SK-N-MC (cell line): ENCODE data around the gene NIPAL3.

Source experiments
- DNase-seq: peaks from one replicate; pipeline ENCODE4 v3.0.0-alpha.2; 2011; ENCODE audit warnings: low read depth, low spot score
- H3K27ac ChIP-seq: fragments of 200-600 bp; sonication (generic); 2 replicates; pipeline ENCODE4 v1.5.1; 2016; ENCODE audit warnings: mixed run types
- H3K36me3 ChIP-seq: fragments of 200-600 bp; sonication (generic); 2 replicates; pipeline ENCODE4 v1.6.1; 2017; ENCODE audit warnings: antibody characterized with exemption, low read length, mixed read lengths; ENCODE audit not compliant: insufficient read depth
- H3K4me3 ChIP-seq: fragments of 200-600 bp; sonication (generic); 2 replicates; pipeline ENCODE4 v1.5.1; 2016
- H3K9ac ChIP-seq: fragments of 200-600 bp; sonication (generic); 2 replicates; pipeline ENCODE4 v1.8.0; 2017; ENCODE audit warnings: mixed run types, mixed read lengths; ENCODE audit not compliant: insufficient read length
- H3K9me3 ChIP-seq: fragments of 200-600 bp; sonication (generic); 2 replicates; pipeline ENCODE4 v1.6.1; 2017; ENCODE audit warnings: low read depth, mild to moderate bottlenecking, antibody characterized with exemption, low read length, moderate library complexity, mixed read lengths
- EZH2 ChIP-seq: fragments of 200-600 bp; sonication (generic); IDR thresholded peaks from one replicate; pipeline ENCODE4 v1.6.1; 2017; ENCODE audit warnings: antibody characterized with exemption
- FOXP2 ChIP-seq: optimal IDR thresholded peaks from 2 replicates; pipeline ENCODE3; 2011; ENCODE audit warnings: mild to moderate bottlenecking, moderate library complexity; ENCODE audit not compliant: insufficient read depth; ENCODE audit errors: extremely low read length, control extremely low read depth
- POLR2AphosphoS5 ChIP-seq: IDR thresholded peaks from 2 replicates; pipeline ENCODE4 v1.6.1; 2012; ENCODE audit warnings: mild to moderate bottlenecking, low read depth, low read length, borderline replicate concordance

The NIPAL3 gene

DNA sequence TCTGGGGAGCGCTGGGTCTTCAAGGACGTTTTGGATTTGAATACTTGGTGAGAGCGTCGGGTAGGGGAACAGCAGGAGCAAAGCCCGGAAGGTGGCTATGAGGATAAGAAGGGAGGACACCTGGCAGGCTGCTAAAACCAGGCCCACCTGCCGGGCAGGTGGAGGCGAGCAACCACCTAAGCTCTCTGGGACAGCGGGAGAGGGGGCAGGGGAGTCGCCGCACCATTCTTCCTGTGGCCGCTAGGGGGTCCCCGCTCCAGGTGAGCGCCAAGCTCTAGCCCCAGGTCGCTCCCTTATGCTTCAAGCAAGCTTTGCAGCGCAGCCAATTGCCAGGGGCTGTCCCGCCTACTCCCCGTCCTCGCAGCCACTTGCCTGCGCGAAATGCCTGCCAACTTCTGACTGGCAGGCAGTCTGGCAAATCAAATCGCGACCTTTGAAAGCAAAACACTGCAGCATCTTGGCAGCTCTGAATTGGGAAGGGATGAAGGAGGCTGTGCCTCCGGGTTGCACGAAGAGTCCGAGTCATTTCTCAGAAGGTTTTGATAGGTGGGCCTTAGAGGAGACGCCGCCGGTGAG, at the start of gene NIPAL3:
TSS of gene NIPAL3 (plus strand) at position 469 of the 576 bp plus-strand sequence. CDS start 3,746 bp downstream, outside the sequence.
- peak; percentile 94 for DNase-seq
- no peak within 1 kb of the TSS for H3K27ac ChIP-seq
- no peaks in the 10 kb centered on the region for H3K9me3 ChIP-seq
- H3K4me3 ChIP-seq = peak within 1 kb of the TSS; percentile 92
- H3K36me3 ChIP-seq = no peaks in the 10 kb centered on the region
- H3K9ac ChIP-seq = peak within 1 kb of the TSS; percentile 49
- no peak for TF ChIP-seq EZH2
- TF ChIP-seq FOXP2 = peak; percentile 63

DNA sequence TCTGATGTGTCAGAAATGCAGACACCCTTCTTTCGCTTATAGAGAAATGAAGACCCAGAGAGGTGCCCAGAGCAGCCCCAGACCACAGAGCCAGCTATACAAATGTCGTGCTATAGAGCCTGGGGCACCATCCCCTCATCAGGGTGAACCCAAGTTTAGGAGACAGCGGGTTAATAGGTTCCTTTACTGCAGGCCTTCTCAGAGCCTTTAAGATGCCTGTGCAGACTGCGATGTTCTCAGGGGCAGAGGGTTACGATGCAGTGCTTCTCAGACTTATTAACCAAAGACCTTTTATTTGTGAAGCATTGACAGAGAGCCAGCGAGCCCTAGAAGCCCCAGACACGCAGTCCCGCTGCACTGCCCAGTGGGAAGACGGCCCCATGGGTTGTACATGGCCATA, 48.9 kb upstream of the NIPAL3 start:
- DNase-seq = no peak
- no peaks in the 10 kb centered on the region for H3K36me3 ChIP-seq
- H3K27ac ChIP-seq = no peak overlapping the region
- no peaks in the 10 kb centered on the region for H3K9me3 ChIP-seq
- TF ChIP-seq FOXP2 (no peak), POLR2AphosphoS5 (no peak), EZH2 (no peak)
- H3K4me3 ChIP-seq = no peak overlapping the region
- H3K9ac ChIP-seq = no peak overlapping the region

DNA sequence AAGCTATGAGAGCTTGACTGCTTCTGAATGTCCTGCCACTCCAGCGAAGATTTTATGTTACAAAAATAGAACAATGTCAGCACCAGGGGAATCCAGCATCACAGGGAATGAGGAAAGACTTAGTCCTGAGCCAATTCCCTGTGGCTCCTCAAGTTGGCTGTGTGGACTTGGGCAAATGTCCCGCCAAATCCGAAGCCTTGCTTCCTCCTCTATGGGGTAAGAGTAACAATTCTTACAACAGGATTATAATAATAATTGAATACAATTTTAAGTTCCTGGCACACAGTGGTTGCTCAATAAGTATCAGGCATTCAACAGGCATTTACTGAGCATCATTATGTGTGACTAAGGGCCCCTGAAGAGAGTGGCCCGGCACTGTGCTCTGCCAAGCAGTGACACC, 46.4 kb upstream of the NIPAL3 start:
- Histone ChIP-seq H3K27ac (no peak overlapping the region), H3K9ac (no peak overlapping the region), H3K4me3 (no peak overlapping the region), H3K36me3 (no peaks in the 10 kb centered on the region), H3K9me3 (no peaks in the 10 kb centered on the region)
- no peak for DNase-seq
- TF ChIP-seq POLR2AphosphoS5 = no peak
- no peak for TF ChIP-seq EZH2
- TF ChIP-seq FOXP2 = no peak

DNA sequence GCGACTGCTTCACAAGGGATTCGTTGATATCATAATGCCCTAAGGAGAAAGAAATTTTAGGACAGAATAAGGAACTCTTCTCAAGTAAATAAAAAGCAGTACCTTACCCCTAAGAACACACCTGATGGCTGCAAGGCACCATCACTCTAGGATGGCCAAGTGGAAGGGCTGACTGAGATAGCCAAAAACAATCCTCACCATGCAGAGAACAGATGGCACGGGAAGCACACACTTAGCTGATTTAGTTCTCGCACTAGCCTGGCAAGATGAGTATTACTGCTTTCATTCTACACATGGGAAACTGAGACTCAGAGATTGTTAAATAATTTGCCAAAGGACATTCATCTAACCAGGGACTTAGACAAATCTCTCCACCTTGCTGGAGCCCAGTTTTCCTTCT, 45.8 kb upstream of the NIPAL3 start:
- no peak overlapping the region for H3K9ac ChIP-seq
- TF ChIP-seq FOXP2 (no peak), POLR2AphosphoS5 (no peak), EZH2 (no peak)
- no peak overlapping the region for H3K27ac ChIP-seq
- no peak overlapping the region for H3K4me3 ChIP-seq
- no peaks in the 10 kb centered on the region for H3K9me3 ChIP-seq
- no peak for DNase-seq
- no peaks in the 10 kb centered on the region for H3K36me3 ChIP-seq

DNA sequence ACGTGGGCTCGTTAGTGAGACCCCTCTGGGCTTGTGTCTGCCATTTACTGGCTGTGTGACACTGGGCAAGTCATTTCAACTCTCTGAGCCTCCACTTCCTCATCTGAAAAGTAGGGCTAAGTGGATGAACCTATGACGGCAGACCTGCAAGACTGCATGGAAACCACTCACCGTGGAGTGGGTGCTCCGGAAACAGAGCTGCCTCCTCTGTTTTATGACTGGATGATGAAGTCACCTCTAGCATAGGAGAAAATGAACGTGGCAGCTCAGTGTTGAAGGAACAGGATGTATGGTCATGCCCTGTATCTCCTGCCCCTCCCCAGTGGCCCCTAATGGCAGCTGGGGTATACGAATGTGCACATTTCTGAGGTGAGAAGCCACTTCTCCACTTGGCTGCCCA, 42.6 kb upstream of the NIPAL3 start:
- Histone ChIP-seq H3K36me3 (no peaks in the 10 kb centered on the region), H3K4me3 (no peak overlapping the region), H3K9me3 (no peaks in the 10 kb centered on the region), H3K9ac (no peak overlapping the region), H3K27ac (no peak overlapping the region)
- no peak for TF ChIP-seq EZH2
- no peak for TF ChIP-seq POLR2AphosphoS5
- TF ChIP-seq FOXP2 = no peak
- DNase-seq = no peak

DNA sequence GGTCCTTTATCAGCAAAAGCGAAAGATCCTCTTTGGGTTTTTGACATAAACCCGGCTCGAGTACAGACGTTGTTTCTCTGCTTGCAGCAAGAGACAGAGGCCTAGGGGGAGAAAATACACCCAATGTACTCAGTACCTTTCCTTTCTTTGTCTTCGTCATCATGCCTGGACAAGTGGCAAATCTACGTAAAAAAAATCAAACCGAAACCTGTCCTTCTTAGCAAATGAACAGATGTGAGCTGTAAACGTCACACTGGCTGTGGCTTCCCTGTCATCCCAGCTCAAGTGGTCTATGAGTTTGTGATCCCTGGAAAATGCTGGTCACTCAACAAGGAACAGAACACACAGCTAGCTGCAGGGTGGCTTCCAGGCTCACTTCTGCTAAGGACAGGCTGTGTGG, 41.9 kb upstream of the NIPAL3 start:
- Histone ChIP-seq H3K4me3 (no peak overlapping the region), H3K9ac (no peak overlapping the region), H3K27ac (no peak overlapping the region), H3K36me3 (no peaks in the 10 kb centered on the region), H3K9me3 (no peaks in the 10 kb centered on the region)
- no peak for DNase-seq
- TF ChIP-seq EZH2 (no peak), FOXP2 (no peak), POLR2AphosphoS5 (no peak)

DNA sequence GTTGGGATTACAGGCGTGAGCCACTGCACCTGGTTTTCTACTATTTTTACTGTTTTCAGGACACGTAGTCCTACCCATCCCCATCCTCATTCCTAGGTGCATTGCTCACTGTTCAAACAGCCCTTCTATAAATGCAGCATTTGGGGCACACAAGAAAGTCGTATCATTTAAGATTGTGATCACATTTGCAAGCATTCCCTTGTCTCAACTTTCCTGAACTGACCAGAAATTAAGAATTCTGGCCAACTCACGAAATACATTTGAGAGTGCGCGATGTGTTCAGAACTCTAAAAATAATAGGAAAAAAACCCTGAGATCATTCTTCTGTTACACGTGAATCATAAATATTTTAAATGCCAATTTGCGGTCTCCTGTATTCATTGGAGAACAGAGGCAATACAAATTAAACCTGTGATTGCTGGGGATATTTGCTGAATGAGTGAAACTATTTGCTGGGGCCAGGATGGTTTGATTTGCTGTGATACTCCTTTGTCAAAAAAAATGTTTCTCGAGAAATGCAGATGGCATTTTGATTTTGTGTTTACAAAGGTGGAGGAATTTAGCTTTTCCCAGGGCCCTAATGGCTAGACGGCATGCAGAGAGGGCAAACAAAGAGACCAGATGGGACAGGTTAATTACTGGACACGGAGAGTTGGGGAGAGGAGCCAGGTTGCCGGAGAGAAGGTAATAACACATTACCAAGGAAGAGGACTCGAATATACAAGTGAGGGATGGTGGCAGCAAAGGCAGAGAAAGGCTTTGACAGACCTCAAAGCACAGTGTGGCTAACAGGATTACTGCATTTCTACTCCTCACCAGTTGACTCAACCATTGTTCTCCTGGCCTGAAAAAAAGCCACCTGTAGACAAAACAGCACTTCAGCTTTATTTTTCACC, 40.5 kb upstream of the NIPAL3 start:
- H3K9ac ChIP-seq = no peak overlapping the region
- H3K4me3 ChIP-seq = no peak overlapping the region
- no peak for TF ChIP-seq EZH2
- TF ChIP-seq FOXP2 = no peak
- no peak for TF ChIP-seq POLR2AphosphoS5
- no peak for DNase-seq
- no peak overlapping the region for H3K27ac ChIP-seq
- H3K9me3 ChIP-seq = no peaks in the 10 kb centered on the region
- H3K36me3 ChIP-seq = no peaks in the 10 kb centered on the region

DNA sequence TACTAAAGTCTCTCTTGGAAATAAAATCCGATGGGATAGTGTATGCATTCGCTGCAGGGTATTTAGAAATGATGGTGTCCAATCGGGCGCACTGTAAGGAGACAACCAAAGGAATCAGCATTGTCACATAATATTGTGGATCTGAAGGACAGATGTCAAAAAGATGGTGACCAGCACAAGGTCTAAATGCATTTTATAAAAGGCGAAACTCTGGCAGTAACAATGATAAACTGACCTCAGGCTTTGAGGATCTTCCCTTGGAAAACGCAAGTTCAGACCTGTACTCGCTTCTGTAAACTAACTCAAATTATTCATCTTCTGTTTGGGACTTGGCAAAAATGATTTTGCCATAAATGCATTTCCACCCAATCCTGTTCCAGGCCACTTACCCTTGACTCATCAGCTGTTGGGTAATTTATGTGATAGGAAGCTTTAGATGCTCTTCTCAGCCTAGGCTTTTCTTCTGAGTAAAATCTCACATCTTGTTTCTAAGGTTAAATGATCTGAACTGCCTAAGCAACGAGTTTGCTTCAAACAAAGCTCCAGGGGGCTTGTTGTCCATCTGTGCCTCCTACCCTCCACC, 35.8 kb upstream of the NIPAL3 start:
- H3K27ac ChIP-seq = no peak overlapping the region
- H3K4me3 ChIP-seq = no peak overlapping the region
- TF ChIP-seq POLR2AphosphoS5 (no peak), EZH2 (no peak), FOXP2 (no peak)
- H3K9ac ChIP-seq = no peak overlapping the region
- H3K36me3 ChIP-seq = no peaks in the 10 kb centered on the region
- no peak for DNase-seq
- H3K9me3 ChIP-seq = no peaks in the 10 kb centered on the region
